ENCODE data around the gene FOXN3. TPM values are rescaled to one million over a fixed set of nuclear protein-coding genes. Genes with fewer than 3 reads are reported as not detected.
"Not testable (repeated sequence)": the region's sequence is repeated elsewhere in the genome, so short reads cannot be mapped to it uniquely, and the experiment has no call there.

The FOXN3 gene
- total RNA-seq, 1 donor: 84.0 TPM

- no peak for DNase-seq (ENCODE audit: low read depth in 2 of 3, low spot score in 2 of 3)
Observed at GRCh38 chr14:89309670-89310177, 107.3 kb downstream of the FOXN3 start.

GRCh38 chr14:89308232-89308959 is 108.6 kb downstream of the FOXN3 start:
- DNase-seq (ENCODE audit: low read depth in 2 of 3, low spot score in 2 of 3): peak in 1 of 3 donors; percentile 25

- no peak for DNase-seq (ENCODE audit: low read depth in 2 of 3, low spot score in 2 of 3)
Observed at GRCh38 chr14:89307409-89307808, 109.6 kb downstream of the FOXN3 start.

GRCh38 chr14:89304972-89305703 is 111.9 kb downstream of the FOXN3 start:
- peak in 2 of 3 donors; percentile 60 to 71 for DNase-seq (ENCODE audit: low read depth in 2 of 3, low spot score in 2 of 3)

- DNase-seq (ENCODE audit: low read depth in 2 of 3, low spot score in 2 of 3): no peak
Observed at GRCh38 chr14:89304561-89304960, 112.5 kb downstream of the FOXN3 start.

GRCh38 chr14:89303456-89304435 is 113.3 kb downstream of the FOXN3 start:
- DNase-seq (ENCODE audit: low read depth in 2 of 3, low spot score in 2 of 3): peak in 2 of 3 donors; percentile 80 to 90

GRCh38 chr14:89302396-89302950 is 114.6 kb downstream of the FOXN3 start:
- no peak for DNase-seq (ENCODE audit: low read depth in 2 of 3, low spot score in 2 of 3)

GRCh38 chr14:89299587-89299986 is 117.4 kb downstream of the FOXN3 start:
- no peak for DNase-seq (ENCODE audit: low read depth in 2 of 3, low spot score in 2 of 3)

GRCh38 chr14:89298056-89298834 is 118.8 kb downstream of the FOXN3 start:
- no peak for DNase-seq (ENCODE audit: low read depth in 2 of 3, low spot score in 2 of 3)

- no peak for DNase-seq (ENCODE audit: low read depth in 2 of 3, low spot score in 2 of 3)
Observed at GRCh38 chr14:89296281-89296745, 120.7 kb downstream of the FOXN3 start.

GRCh38 chr14:89294872-89295271 is 122.2 kb downstream of the FOXN3 start:
- no peak for DNase-seq (ENCODE audit: low read depth in 2 of 3, low spot score in 2 of 3)

GRCh38 chr14:89294469-89294868 is 122.6 kb downstream of the FOXN3 start:
- not testable (repeated sequence) for DNase-seq (ENCODE audit: low read depth in 2 of 3, low spot score in 2 of 3)

GRCh38 chr14:89294060-89294459 is 123.0 kb downstream of the FOXN3 start:
- DNase-seq (ENCODE audit: low read depth in 2 of 3, low spot score in 2 of 3): no peak

- no peak for DNase-seq (ENCODE audit: low read depth in 2 of 3, low spot score in 2 of 3)
Observed at GRCh38 chr14:89293314-89293916, 123.6 kb downstream of the FOXN3 start.

- no peak for DNase-seq (ENCODE audit: low read depth in 2 of 3, low spot score in 2 of 3)
Observed at GRCh38 chr14:89292579-89293313, 124.3 kb downstream of the FOXN3 start.

GRCh38 chr14:89291351-89291940 is 125.6 kb downstream of the FOXN3 start:
- DNase-seq (ENCODE audit: low read depth in 2 of 3, low spot score in 2 of 3): no peak

GRCh38 chr14:89290813-89291212 is 126.2 kb downstream of the FOXN3 start:
- DNase-seq (ENCODE audit: low read depth in 2 of 3, low spot score in 2 of 3): no peak

- DNase-seq (ENCODE audit: low read depth in 2 of 3, low spot score in 2 of 3): no peak
Observed at GRCh38 chr14:89289477-89289876, 127.6 kb downstream of the FOXN3 start.

Data from hematopoietic multipotent progenitor cell (in vitro differentiated cells).